K562 (cell line): ENCODE data around the gene ATL1. TPM values are rescaled to one million over a fixed set of nuclear protein-coding genes. Genes with fewer than 3 reads are reported as not detected.

Source experiments
- ATAC-seq: fragments of 200-7000 bp; cut with Tn5 transposase; 3 replicates; pipeline ENCODE4 v1.9.1; 2020; ENCODE audit warnings: moderate library complexity
- BruUV-seq: library from RNA; stranded (reverse); fragments of 400-500 nt; replicated peaks from 2 replicates; lab custom pipeline; 2021; lab: Mats Ljungman, UMichigan
- CTCF ChIA-PET: fragments of 300-600 bp; formaldehyde crosslinking; extraction: SDS; loops from one replicate; lab custom pipeline; 2021; ENCODE audit warnings: low intra/inter-chr PET ratio; lab: Yijun Ruan, JAX
- POLR2A ChIA-PET: fragments of 300-600, 350-650 bp; sonication (Branson Sonifier 250); formaldehyde crosslinking; extraction: SDS; loops from one replicate; lab custom pipeline; 2021; ENCODE audit warnings: antibody characterized with exemption, inconsistent platforms; lab: Yijun Ruan, JAX
- DNase-seq, 4 experiments: peaks; one replicate each; pipeline versions ENCODE4 v3.0.0 to v3.0.0-alpha.2; 2011 to 2018; ENCODE audit warnings: low spot score in 3 of 4, mixed read lengths in 3 of 4; ENCODE audit errors: extremely low read depth in 1 of 4
- FAIRE-seq: peaks from 2 replicates; lab custom pipeline; 2011; peaks lifted over from hg19 to GRCh38; lab: Jason Lieb, UNC
- H2AFZ ChIP-seq: 2 replicates; pipeline ENCODE4 v1.6.0; 2011; ENCODE audit warnings: low read depth, low read length, control low read depth, inconsistent platforms
- H3K27ac ChIP-seq: fragments of 200-600 bp; 3 replicates; pipeline ENCODE4 v1.8.0; 2011; ENCODE audit warnings: low read depth, mild to moderate bottlenecking, control low read depth, inconsistent platforms, low read length, moderate library complexity, mixed read lengths; ENCODE audit errors: extremely low read depth
- H3K27me3 ChIP-seq, 2 experiments: fragments of 300-600 bp in 1 of 2; 2 replicates in 1 of 2; 3 replicates in 1 of 2; pipeline versions ENCODE4 v1.6.0 to v1.8.0; 2011; ENCODE audit warnings: inconsistent platforms in 2 of 2, low read length in 2 of 2, mild to moderate bottlenecking in 1 of 2, mixed read lengths in 1 of 2, moderate library complexity in 1 of 2; ENCODE audit not compliant: control insufficient read depth in 2 of 2, insufficient read depth in 2 of 2
- H3K36me3 ChIP-seq: fragments of 300-600 bp; 3 replicates; pipeline ENCODE4 v1.8.0; 2011; ENCODE audit warnings: mild to moderate bottlenecking, low read length, inconsistent platforms; ENCODE audit not compliant: control insufficient read depth, insufficient read depth
- H3K4me1 ChIP-seq, 2 experiments: fragments of 200-600 bp in 1 of 2; replicated peaks in 1 of 2; 2 replicates in 1 of 2; 3 replicates in 1 of 2; pipeline versions ENCODE4 v1.5.1 to v1.8.0; 2011; ENCODE audit warnings: inconsistent platforms in 2 of 2, low read length in 2 of 2, mild to moderate bottlenecking in 1 of 2, mixed read lengths in 1 of 2, moderate library complexity in 1 of 2; ENCODE audit not compliant: control insufficient read depth in 2 of 2, insufficient read depth in 2 of 2
- H3K4me2 ChIP-seq: 2 replicates; pipeline ENCODE4 v1.6.1; 2011; ENCODE audit warnings: low read length, control low read depth, inconsistent platforms, mixed read lengths; ENCODE audit not compliant: insufficient read depth
- H3K4me3 ChIP-seq: fragments of 200-600 bp; sonication (generic), shearing (Covaris generic); 2 replicates; pipeline ENCODE4 v1.5.1; 2016; ENCODE audit warnings: control low read depth, inconsistent platforms
- H3K79me2 ChIP-seq: fragments of 200-600 bp; 3 replicates; pipeline ENCODE4 v1.8.0; 2011; ENCODE audit warnings: low read length, inconsistent platforms; ENCODE audit not compliant: control insufficient read depth, insufficient read depth
- H3K9ac ChIP-seq, 2 experiments: 2 replicates each; pipeline versions ENCODE4 v1.6.0 to v1.6.1; 2011; ENCODE audit warnings: low read depth in 2 of 2, low read length in 2 of 2, control low read depth in 1 of 2, inconsistent platforms in 1 of 2, mild to moderate bottlenecking in 1 of 2, mixed read lengths in 1 of 2; ENCODE audit not compliant: insufficient read depth in 1 of 2
- H3K9me1 ChIP-seq: one replicate; pipeline ENCODE4 v1.6.0; 2011; ENCODE audit warnings: inconsistent platforms, mild to moderate bottlenecking, low read length, moderate library complexity; ENCODE audit not compliant: control insufficient read depth, insufficient read depth
- H3K9me3 ChIP-seq: replicated peaks from 2 replicates; pipeline ENCODE4 v1.5.1; 2011; ENCODE audit warnings: low read depth, low read length, inconsistent platforms; ENCODE audit not compliant: control insufficient read depth, insufficient read depth
- H4K20me1 ChIP-seq: replicated peaks from 2 replicates; pipeline ENCODE4 v1.6.1; 2011; ENCODE audit warnings: low read length, inconsistent platforms, mixed read lengths; ENCODE audit not compliant: control insufficient read depth, insufficient read depth
- CHD4 ChIP-seq: fragments of 200-600 bp; sonication (generic); IDR thresholded peaks from 3 replicates; pipeline ENCODE4 v1.6.1; 2012; ENCODE audit warnings: low read depth, mild to moderate bottlenecking, mixed read lengths, low read length, inconsistent platforms; ENCODE audit not compliant: insufficient read depth, insufficient replicate concordance, poor library complexity, severe bottlenecking
- POLR2B ChIP-seq: fragments of 450-650 bp; IDR thresholded peaks from 2 replicates; pipeline ENCODE4 v1.6.1; 2018; ENCODE audit warnings: low read depth; ENCODE audit not compliant: partially characterized antibody
- TBL1XR1 ChIP-seq, 2 experiments: IDR thresholded peaks; 2 replicates each; pipeline ENCODE4 v1.6.1; 2012; ENCODE audit warnings: improper control_type of control experiment in 2 of 2, low read length in 2 of 2, mild to moderate bottlenecking in 1 of 2
- ZFP36 ChIP-seq: fragments of 150-350 bp; IDR thresholded peaks from 2 replicates; pipeline ENCODE4 v1.6.1; 2018; ENCODE audit warnings: low read length, low read depth; ENCODE audit not compliant: partially characterized antibody
- WGBS: fragments of 100-300 bp; shearing (Covaris generic); methylation state at CpG from one replicate; pipeline ENCODE4 v1.1.6; 2016; ENCODE audit warnings: low coverage, mixed read lengths; ENCODE audit not compliant: insufficient coverage; ENCODE audit errors: missing lambda C conversion rate; 5-methylcytosine and 5-hydroxymethylcytosine counted together
- in situ Hi-C: fragments of 300-500 bp; cut with MboI; formaldehyde crosslinking; loops from 4 replicates; pipeline ENCODE4 v1.15.0; 2018; ENCODE audit warnings: inconsistent platforms, mixed read lengths
- intact Hi-C: fragments of 100-400 bp; cut with micrococcal nuclease; formaldehyde crosslinking; loops from 2 replicates; pipeline ENCODE4 v1.14.2; 2022
- polyA plus RNA-seq, 8 experiments: library from polyadenylated mRNA; depleted of rRNA in 4 of 8; stranded (reverse) in 5 of 8; unstranded in 3 of 8; fragments of >200 nt; fragmentation: Nextera tagmentation in 2 of 8; fragmentation: Illumina TruSeq in 1 of 8; extraction: Ambion mirVana in 2 of 8; extraction: Trizol in 1 of 8; gene quantifications; 2 replicates each; pipeline versions ENCODE4 v1.2.1 to v1.2.3, GENCODE V29; 2011 to 2014; ENCODE audit warnings: inconsistent platforms in 1 of 8, missing spikeins in 1 of 8
- total RNA-seq, 7 experiments: library from RNA; depleted of rRNA in 6 of 7; stranded (reverse); fragments of >200 nt in 6 of 7; fragmentation: Illumina TruSeq in 2 of 7; extraction: Trizol in 2 of 7; gene quantifications; 2 replicates each; pipeline versions ENCODE4 v1.2.1 to v1.2.3, GENCODE V29; 2011 to 2021; ENCODE audit warnings: low replicate concordance in 1 of 7
- TF ChIP-seq, protein P1 (sequence below): fragments of 450-650 bp; formaldehyde crosslinking; IDR thresholded peaks from 2 replicates; pipeline ENCODE4 v1.4.0; 2020; ENCODE audit warnings: mild to moderate bottlenecking, mixed read lengths
- TF ChIP-seq, protein P2 (sequence below): fragments of 450-650 bp; IDR thresholded peaks from 2 replicates; pipeline ENCODE4 v1.6.1; 2016; ENCODE audit warnings: borderline replicate concordance

ATL1 gene
- total and polyA plus RNA-seq, 9 of the 15 experiments (the other 6 are each of a cell fraction or from before 2014, with no cell fraction given), result 0.04 to 0.16 (median 0.07) TPM; not detected in 4

DNA sequence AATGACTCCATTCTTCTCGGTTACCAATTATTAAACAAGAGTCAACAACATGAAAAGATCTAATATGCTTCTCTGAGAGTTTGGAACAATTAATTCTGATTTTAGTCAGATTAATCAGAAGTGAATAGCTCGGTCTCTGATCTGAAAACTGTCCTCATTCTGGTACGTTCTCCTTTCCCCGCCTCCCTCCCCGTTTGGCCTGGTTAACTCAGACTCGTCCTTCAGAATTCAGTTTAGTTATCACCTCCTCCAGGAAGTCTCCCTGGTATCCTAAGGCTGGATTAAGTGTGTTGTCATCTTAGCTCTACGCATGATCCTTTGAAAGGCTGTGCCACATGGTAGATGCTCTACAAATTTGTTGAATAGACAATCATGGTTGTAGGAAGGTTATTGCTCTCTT lies 49.8 kb upstream of the ATL1 start:
- Histone ChIP-seq H3K9me1 (no peaks in the 10 kb centered on the region), H4K20me1 (no peaks in the 10 kb centered on the region), H3K27ac (no peak overlapping the region), H2AFZ (no peak overlapping the region), H3K4me3 (no peak overlapping the region), H3K36me3 (no peaks in the 10 kb centered on the region), H3K4me1 (no peaks in the 10 kb centered on the region), H3K9me3 (no peaks in the 10 kb centered on the region), H3K79me2 (peaks cover 57% of the 10 kb centered on the region), H3K27me3 (no peaks in the 10 kb centered on the region), H3K4me2 (no peak overlapping the region), H3K9ac (no peak overlapping the region)
- intact Hi-C loops (no loop called here), in situ Hi-C loops (no loop called here)
- BruUV-seq, result no TSS peak
- DNase-seq (no peak), FAIRE-seq (peak; percentile 54), ATAC-seq (no peak)
- WGBS, result 88% methylated on average over 7 of the region's 7 CpGs
- CTCF ChIA-PET, result no interaction called here
- POLR2A ChIA-PET, result no interaction called here
- TF ChIP-seq, protein P1, sequence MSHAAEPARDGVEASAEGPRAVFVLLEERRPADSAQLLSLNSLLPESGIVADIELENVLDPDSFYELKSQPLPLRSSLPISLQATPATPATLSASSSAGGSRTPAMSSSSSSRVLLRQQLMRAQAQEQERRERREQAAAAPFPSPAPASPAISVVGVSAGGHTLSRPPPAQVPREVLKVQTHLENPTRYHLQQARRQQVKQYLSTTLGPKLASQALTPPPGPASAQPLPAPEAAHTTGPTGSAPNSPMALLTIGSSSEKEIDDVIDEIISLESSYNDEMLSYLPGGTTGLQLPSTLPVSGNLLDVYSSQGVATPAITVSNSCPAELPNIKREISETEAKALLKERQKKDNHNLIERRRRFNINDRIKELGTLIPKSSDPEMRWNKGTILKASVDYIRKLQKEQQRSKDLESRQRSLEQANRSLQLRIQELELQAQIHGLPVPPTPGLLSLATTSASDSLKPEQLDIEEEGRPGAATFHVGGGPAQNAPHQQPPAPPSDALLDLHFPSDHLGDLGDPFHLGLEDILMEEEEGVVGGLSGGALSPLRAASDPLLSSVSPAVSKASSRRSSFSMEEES (CRISPR knock-in tag), result no peak
- no peak for TF ChIP-seq TBL1XR1 (IDR thresholded peaks at IDR 0.05; ENCODE audit: low read length in 2 of 2)
- peak; percentile 60 for TF ChIP-seq ZFP36
- TF ChIP-seq POLR2B, result no peak
- no peak for TF ChIP-seq CHD4
- TF ChIP-seq, protein P2, sequence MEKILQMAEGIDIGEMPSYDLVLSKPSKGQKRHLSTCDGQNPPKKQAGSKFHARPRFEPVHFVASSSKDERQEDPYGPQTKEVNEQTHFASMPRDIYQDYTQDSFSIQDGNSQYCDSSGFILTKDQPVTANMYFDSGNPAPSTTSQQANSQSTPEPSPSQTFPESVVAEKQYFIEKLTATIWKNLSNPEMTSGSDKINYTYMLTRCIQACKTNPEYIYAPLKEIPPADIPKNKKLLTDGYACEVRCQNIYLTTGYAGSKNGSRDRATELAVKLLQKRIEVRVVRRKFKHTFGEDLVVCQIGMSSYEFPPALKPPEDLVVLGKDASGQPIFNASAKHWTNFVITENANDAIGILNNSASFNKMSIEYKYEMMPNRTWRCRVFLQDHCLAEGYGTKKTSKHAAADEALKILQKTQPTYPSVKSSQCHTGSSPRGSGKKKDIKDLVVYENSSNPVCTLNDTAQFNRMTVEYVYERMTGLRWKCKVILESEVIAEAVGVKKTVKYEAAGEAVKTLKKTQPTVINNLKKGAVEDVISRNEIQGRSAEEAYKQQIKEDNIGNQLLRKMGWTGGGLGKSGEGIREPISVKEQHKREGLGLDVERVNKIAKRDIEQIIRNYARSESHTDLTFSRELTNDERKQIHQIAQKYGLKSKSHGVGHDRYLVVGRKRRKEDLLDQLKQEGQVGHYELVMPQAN, result no peak
